ENCODE data around the gene CPNE5. TPM values are rescaled to one million over a fixed set of nuclear protein-coding genes. Genes with fewer than 3 reads are reported as not detected.
A peak's percentile ranks its signal among the peaks of the same experiment; 100 is the strongest.

CPNE5 gene
- total and polyA plus RNA-seq, 8 donors: 1.2 to 15.9 (median 2.4) TPM; not detected in 1

- H3K36me3 ChIP-seq: no peaks in the 10 kb centered on the region
- 67 to 88% (median 84%) methylated on average over 7 to 12 of the region's 12 CpGs for WGBS, 5 donors
- H3K27me3 ChIP-seq: no peaks in the 10 kb centered on the region
- no peak overlapping the region for H3K4me3 ChIP-seq
- intact Hi-C loops (cut with DNase I; ENCODE audit: low total_unique reads): no loop called here
- no peak overlapping the region for H3K27ac ChIP-seq
- H3K4me1 ChIP-seq: no peaks in the 10 kb centered on the region
- H3K9me3 ChIP-seq: no peaks in the 10 kb centered on the region
- no peak for DNase-seq
- no peak for TF ChIP-seq EP300 (IDR thresholded peaks at IDR 0.05)
- TF ChIP-seq CTCF (IDR thresholded peaks at IDR 0.05): no peak
- no peak for TF ChIP-seq POLR2AphosphoS5 (IDR thresholded peaks at IDR 0.05)
- TF ChIP-seq POLR2A (IDR thresholded peaks at IDR 0.05): no peak
These were observed 121.2 kb downstream of the CPNE5 start for GRCh38 chr6:36717871-36718540.

- TF ChIP-seq POLR2AphosphoS5 (IDR thresholded peaks at IDR 0.05): no peak
- TF ChIP-seq EP300 (IDR thresholded peaks at IDR 0.05): no peak
- TF ChIP-seq POLR2A (IDR thresholded peaks at IDR 0.05): no peak
- TF ChIP-seq CTCF (IDR thresholded peaks at IDR 0.05): no peak
- DNase-seq: no peak
- WGBS, 5 donors: 66 to 82% (median 76%) methylated on average over 9 to 13 of the region's 13 CpGs
- H3K4me1 ChIP-seq: no peaks in the 10 kb centered on the region
- H3K36me3 ChIP-seq: no peaks in the 10 kb centered on the region
- H3K4me3 ChIP-seq: no peak overlapping the region
- intact Hi-C loops (cut with DNase I; ENCODE audit: low total_unique reads): no loop called here
- no peaks in the 10 kb centered on the region for H3K27me3 ChIP-seq
- no peak overlapping the region for H3K27ac ChIP-seq
- H3K9me3 ChIP-seq: no peaks in the 10 kb centered on the region
These were observed 121.9 kb downstream of the CPNE5 start for GRCh38 chr6:36717231-36717825.

GRCh38 chr6:36716476-36717093, 122.7 kb downstream of the CPNE5 start:
- 58 to 72% (median 68%) methylated on average over 8 of the region's 8 CpGs for WGBS, 5 donors
- H3K27me3 ChIP-seq: no peaks in the 10 kb centered on the region
- H3K36me3 ChIP-seq: no peaks in the 10 kb centered on the region
- intact Hi-C loops (cut with DNase I; ENCODE audit: low total_unique reads): no loop called here
- H3K4me1 ChIP-seq: no peaks in the 10 kb centered on the region
- H3K4me3 ChIP-seq: no peak overlapping the region
- H3K9me3 ChIP-seq: no peaks in the 10 kb centered on the region
- DNase-seq: peak in 1 of 2 donors; percentile 50
- no peak overlapping the region for H3K27ac ChIP-seq
- TF ChIP-seq CTCF (IDR thresholded peaks at IDR 0.05) (no peak), EP300 (IDR thresholded peaks at IDR 0.05) (no peak), POLR2AphosphoS5 (IDR thresholded peaks at IDR 0.05) (no peak), POLR2A (IDR thresholded peaks at IDR 0.05) (no peak)

GRCh38 chr6:36715469-36715868, 123.8 kb downstream of the CPNE5 start:
- 86 to 94% (median 89%) methylated on average over 5 to 7 of the region's 7 CpGs for WGBS, 5 donors
- TF ChIP-seq POLR2A (IDR thresholded peaks at IDR 0.05): no peak
- intact Hi-C loops (cut with DNase I; ENCODE audit: low total_unique reads): no loop called here
- Histone ChIP-seq H3K4me3 (no peak overlapping the region), H3K36me3 (no peaks in the 10 kb centered on the region), H3K9me3 (no peaks in the 10 kb centered on the region), H3K4me1 (no peaks in the 10 kb centered on the region), H3K27me3 (no peaks in the 10 kb centered on the region), H3K27ac (no peak overlapping the region)
- DNase-seq: no peak

Measured in stomach (tissue), 9 donors.